Astrocyte (in vitro differentiated cells and primary cell): ENCODE measurements around the gene VAV2. TPM values are rescaled to one million over a fixed set of nuclear protein-coding genes. Genes with fewer than 3 reads are reported as not detected.

Source experiments
- DNase-seq: peaks from one replicate; pipeline ENCODE4 v3.0.0-alpha.2; 2010; ENCODE audit warnings: low read depth
- FAIRE-seq: peaks from 2 replicates; lab custom pipeline; 2011; peaks lifted over from hg19 to GRCh38; lab: Jason Lieb, UNC
- H2AFZ ChIP-seq: 2 replicates; pipeline ENCODE4 v1.6.0; 2012; ENCODE audit warnings: low read depth, low read length, inconsistent platforms
- H3K27ac ChIP-seq: 2 replicates; pipeline ENCODE4 v1.5.1; 2011; ENCODE audit warnings: low read depth, low read length, inconsistent platforms
- H3K27me3 ChIP-seq: 2 replicates; pipeline ENCODE4 v1.6.0; 2011; ENCODE audit warnings: low read length, inconsistent platforms; ENCODE audit not compliant: insufficient read depth
- H3K36me3 ChIP-seq: 2 replicates; pipeline ENCODE4 v1.5.1; 2011; ENCODE audit warnings: low read length, inconsistent platforms; ENCODE audit not compliant: insufficient read depth
- H3K4me1 ChIP-seq: 2 replicates; pipeline ENCODE4 v1.5.1; 2011; ENCODE audit warnings: low read length, inconsistent platforms; ENCODE audit not compliant: insufficient read depth
- H3K4me2 ChIP-seq: 2 replicates; pipeline ENCODE4 v1.6.0; 2012; ENCODE audit warnings: low read length, inconsistent platforms
- H3K4me3 ChIP-seq: 2 replicates; pipeline ENCODE4 v1.5.1; 2011; ENCODE audit warnings: low read depth, mild to moderate bottlenecking, low read length, inconsistent platforms; ENCODE audit not compliant: insufficient read depth
- H3K79me2 ChIP-seq: 2 replicates; pipeline ENCODE4 v1.6.0; 2012; ENCODE audit warnings: mild to moderate bottlenecking, low read length, inconsistent platforms; ENCODE audit not compliant: insufficient read depth
- H3K9ac ChIP-seq: 2 replicates; pipeline ENCODE4 v1.6.0; 2012; ENCODE audit warnings: mild to moderate bottlenecking, low read length, inconsistent platforms
- H3K9me3 ChIP-seq: 2 replicates; pipeline ENCODE4 v1.5.1; 2012; ENCODE audit warnings: low read depth, mild to moderate bottlenecking, low read length, inconsistent platforms; ENCODE audit not compliant: insufficient read depth
- H4K20me1 ChIP-seq: 2 replicates; pipeline ENCODE4 v1.6.0; 2012; ENCODE audit warnings: low read length, inconsistent platforms; ENCODE audit not compliant: insufficient read depth
- H3K27ac Mint-ChIP-seq: one replicate; pipeline ENCODE4 v1.8.0; 2021; ENCODE audit warnings: mild to moderate bottlenecking, mixed read lengths; ENCODE audit not compliant: unreplicated experiment
- H3K27me3 Mint-ChIP-seq: one replicate; pipeline ENCODE4 v1.8.0; 2021; ENCODE audit warnings: low read depth, mixed read lengths; ENCODE audit not compliant: unreplicated experiment
- H3K36me3 Mint-ChIP-seq: one replicate; pipeline ENCODE4 v1.8.0; 2021; ENCODE audit warnings: low read depth, mixed read lengths; ENCODE audit not compliant: unreplicated experiment
- H3K4me1 Mint-ChIP-seq: one replicate; pipeline ENCODE4 v1.8.0; 2021; ENCODE audit warnings: low read depth, mixed read lengths; ENCODE audit not compliant: unreplicated experiment
- H3K4me3 Mint-ChIP-seq: one replicate; pipeline ENCODE4 v1.8.0; 2021; ENCODE audit warnings: mild to moderate bottlenecking, moderate library complexity, mixed read lengths; ENCODE audit not compliant: unreplicated experiment
- H3K9me3 Mint-ChIP-seq: one replicate; pipeline ENCODE4 v1.8.0; 2021; ENCODE audit warnings: mild to moderate bottlenecking, mixed read lengths; ENCODE audit not compliant: unreplicated experiment
- EZH2 ChIP-seq: IDR thresholded peaks from 2 replicates; pipeline ENCODE4 v1.6.1; 2012; ENCODE audit warnings: mild to moderate bottlenecking, low read length, inconsistent platforms; ENCODE audit not compliant: insufficient read depth
- total RNA-seq: library from RNA; stranded (reverse); gene quantifications from 2 replicates; pipeline ENCODE4 v1.2.1, GENCODE V29; 2021
- TF ChIP-seq, protein P1 (sequence below): IDR thresholded peaks from 2 replicates; pipeline ENCODE4 v1.5.1; 2011; ENCODE audit warnings: low read depth, mild to moderate bottlenecking, inconsistent platforms, low read length, moderate library complexity; ENCODE audit not compliant: insufficient read depth

VAV2 gene
- total RNA-seq, 1 donor from 2014 or later, result 36.5 TPM

DNA sequence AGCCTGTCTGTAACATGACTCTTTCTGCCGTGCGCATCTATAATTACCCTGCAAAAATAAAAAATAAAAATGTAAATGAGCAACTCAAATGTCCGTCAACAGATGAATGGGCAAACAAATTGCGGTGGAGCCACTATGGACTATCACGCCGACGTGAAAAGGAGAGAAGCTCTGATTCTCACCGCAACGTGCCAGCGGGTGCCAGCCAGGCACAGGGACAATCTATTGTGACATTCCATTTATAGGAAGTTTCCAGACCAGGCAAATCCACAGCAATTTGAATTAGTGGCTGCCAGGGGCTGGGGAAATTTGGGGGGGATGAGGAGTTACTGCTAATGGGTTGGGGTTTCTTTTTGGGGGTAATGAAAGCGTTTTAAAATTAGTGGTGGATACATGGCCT, 96.8 kb downstream of the VAV2 start:
- Histone ChIP-seq H3K9me3 (no peaks in the 10 kb centered on the region), H3K79me2 (peaks cover 48% of the 10 kb centered on the region), H2AFZ (no peak overlapping the region), H4K20me1 (peaks cover 29% of the 10 kb centered on the region), H3K36me3 (no peaks in the 10 kb centered on the region), H3K4me2 (no peak overlapping the region), H3K27me3 (no peaks in the 10 kb centered on the region), H3K4me1 (peaks cover 6% of the 10 kb centered on the region), H3K27ac (no peak overlapping the region), H3K9ac (no peak overlapping the region), H3K4me3 (no peak overlapping the region)
- TF ChIP-seq, protein P1, sequence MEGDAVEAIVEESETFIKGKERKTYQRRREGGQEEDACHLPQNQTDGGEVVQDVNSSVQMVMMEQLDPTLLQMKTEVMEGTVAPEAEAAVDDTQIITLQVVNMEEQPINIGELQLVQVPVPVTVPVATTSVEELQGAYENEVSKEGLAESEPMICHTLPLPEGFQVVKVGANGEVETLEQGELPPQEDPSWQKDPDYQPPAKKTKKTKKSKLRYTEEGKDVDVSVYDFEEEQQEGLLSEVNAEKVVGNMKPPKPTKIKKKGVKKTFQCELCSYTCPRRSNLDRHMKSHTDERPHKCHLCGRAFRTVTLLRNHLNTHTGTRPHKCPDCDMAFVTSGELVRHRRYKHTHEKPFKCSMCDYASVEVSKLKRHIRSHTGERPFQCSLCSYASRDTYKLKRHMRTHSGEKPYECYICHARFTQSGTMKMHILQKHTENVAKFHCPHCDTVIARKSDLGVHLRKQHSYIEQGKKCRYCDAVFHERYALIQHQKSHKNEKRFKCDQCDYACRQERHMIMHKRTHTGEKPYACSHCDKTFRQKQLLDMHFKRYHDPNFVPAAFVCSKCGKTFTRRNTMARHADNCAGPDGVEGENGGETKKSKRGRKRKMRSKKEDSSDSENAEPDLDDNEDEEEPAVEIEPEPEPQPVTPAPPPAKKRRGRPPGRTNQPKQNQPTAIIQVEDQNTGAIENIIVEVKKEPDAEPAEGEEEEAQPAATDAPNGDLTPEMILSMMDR, result no peak
- no peak for TF ChIP-seq EZH2
- FAIRE-seq (no peak), DNase-seq (no peak)
- H3K9me3 Mint-ChIP-seq, result no peaks in the 10 kb centered on the region
- no peak overlapping the region for H3K4me3 Mint-ChIP-seq
- H3K27me3 Mint-ChIP-seq, result no peaks in the 10 kb centered on the region
- no peaks in the 10 kb centered on the region for H3K4me1 Mint-ChIP-seq
- peaks cover 15% of the 10 kb centered on the region for H3K36me3 Mint-ChIP-seq
- no peak overlapping the region for H3K27ac Mint-ChIP-seq

DNA sequence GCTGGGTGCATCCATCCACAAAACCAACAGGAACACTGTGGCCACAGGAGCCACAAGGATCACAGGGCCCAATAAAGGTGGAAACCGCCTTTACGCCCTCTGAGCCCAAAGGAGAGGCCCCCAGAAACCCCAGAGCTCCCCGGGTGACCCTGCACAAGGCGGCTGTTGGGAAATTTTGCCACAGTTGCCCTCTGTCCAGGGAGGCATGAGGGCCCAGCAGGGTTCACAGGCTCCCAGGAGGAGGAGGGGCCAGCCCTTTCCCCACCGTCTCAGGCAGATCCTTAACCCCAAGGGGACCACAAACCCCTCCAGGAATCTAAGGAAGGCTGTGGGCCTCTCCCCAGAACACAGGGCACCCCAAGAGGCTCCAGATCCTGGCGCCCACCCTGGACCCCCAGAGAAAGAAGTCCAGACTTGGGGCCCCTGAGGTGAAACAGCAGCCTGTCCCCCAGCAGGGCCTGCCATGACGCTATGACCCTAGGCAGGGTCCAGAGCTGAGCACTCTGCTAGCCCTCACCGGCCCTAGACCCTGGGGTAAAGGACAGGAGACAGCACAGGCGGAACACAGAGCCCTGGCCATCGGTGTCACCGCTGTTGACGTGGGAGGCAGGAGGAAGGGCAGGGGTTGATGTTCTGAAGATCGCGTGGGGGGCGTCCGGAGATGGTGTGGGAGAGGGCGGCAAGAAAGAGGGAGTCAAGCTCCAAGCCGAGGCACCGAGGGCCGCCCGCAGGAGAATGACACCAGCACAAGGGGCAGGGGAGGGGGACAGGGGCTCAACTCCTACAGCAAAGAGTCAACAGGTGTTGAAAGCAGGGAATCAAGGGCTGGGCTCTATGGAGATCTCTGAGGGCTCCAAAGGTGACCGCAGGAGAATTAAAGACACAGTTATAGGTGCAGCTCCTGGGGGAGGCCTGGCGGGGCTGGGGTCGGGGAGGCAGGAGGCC, 97.5 kb downstream of the VAV2 start:
- Histone ChIP-seq H3K36me3 (no peaks in the 10 kb centered on the region), H3K4me3 (no peak overlapping the region), H4K20me1 (peaks cover 31% of the 10 kb centered on the region), H3K9ac (no peak overlapping the region), H3K4me1 (peaks cover 13% of the 10 kb centered on the region), H3K79me2 (peaks cover 50% of the 10 kb centered on the region), H3K9me3 (no peaks in the 10 kb centered on the region), H3K4me2 (no peak overlapping the region), H3K27ac (no peak overlapping the region), H3K27me3 (no peaks in the 10 kb centered on the region), H2AFZ (no peak overlapping the region)
- Mint-ChIP-seq H3K4me1 (peaks cover 3% of the 10 kb centered on the region), H3K4me3 (no peak overlapping the region), H3K36me3 (peaks cover 17% of the 10 kb centered on the region), H3K27ac (no peak overlapping the region), H3K27me3 (no peaks in the 10 kb centered on the region), H3K9me3 (no peaks in the 10 kb centered on the region)
- FAIRE-seq (no peak), DNase-seq (no peak)
- no peak for TF ChIP-seq EZH2
- TF ChIP-seq, protein P1, result no peak
